Measurements from ENCODE around the gene IFNGR1. TPM values are rescaled to one million over a fixed set of nuclear protein-coding genes. Genes with fewer than 3 reads are reported as not detected.

Gene IFNGR1
- total and polyA plus RNA-seq, 8 donors: 14.1 to 65.5 (median 22.6) TPM

- Histone ChIP-seq H3K36me3 (no peaks in the 10 kb centered on the region), H3K4me1 (no peaks in the 10 kb centered on the region), H3K27me3 (no peaks in the 10 kb centered on the region), H3K27ac (no peak overlapping the region), H3K4me3 (no peak overlapping the region), H3K9me3 (no peaks in the 10 kb centered on the region)
- DNase-seq (no peak), FAIRE-seq (no peak), ATAC-seq (peak in 2 of 4 donors; percentile 32 to 50)
- intact Hi-C loops (cut with DNase I): no loop called here
- 67 to 72% methylated on average over 8 of the region's 8 CpGs for WGBS, 2 donors
- no peak for TF ChIP-seq CTCF (IDR thresholded peaks at IDR 0.05)
These were observed 52.7 kb downstream of the IFNGR1 start for GRCh38 chr6:137166247-137167098.

- DNase-seq (peak; percentile 27 to 72 (median 58)), FAIRE-seq (no peak), ATAC-seq (peak; percentile 75 to 91 (median 82))
- no peaks in the 10 kb centered on the region for H3K4me1 ChIP-seq
- no peaks in the 10 kb centered on the region for H3K36me3 ChIP-seq
- peak in 2 of 4 donors; percentile 31 to 41 for TF ChIP-seq CTCF (IDR thresholded peaks at IDR 0.05)
- H3K27ac ChIP-seq: no peak overlapping the region
- intact Hi-C loops (cut with DNase I): no loop called here
- no peaks in the 10 kb centered on the region for H3K9me3 ChIP-seq
- no peaks in the 10 kb centered on the region for H3K27me3 ChIP-seq
- 64 to 67% methylated on average over 9 of the region's 9 CpGs for WGBS, 2 donors
- H3K4me3 ChIP-seq: no peak overlapping the region
These were observed 53.6 kb downstream of the IFNGR1 start for GRCh38 chr6:137165375-137166246.

GRCh38 chr6:137163732-137164318, 55.4 kb downstream of the IFNGR1 start:
- H3K27me3 ChIP-seq: no peaks in the 10 kb centered on the region
- WGBS, 2 donors: 89 to 97% methylated on average over 12 of the region's 12 CpGs
- no peak for DNase-seq
- no peak for TF ChIP-seq CTCF (IDR thresholded peaks at IDR 0.05)
- no peaks in the 10 kb centered on the region for H3K4me1 ChIP-seq
- FAIRE-seq: no peak
- H3K9me3 ChIP-seq: no peaks in the 10 kb centered on the region
- H3K4me3 ChIP-seq: no peak overlapping the region
- H3K27ac ChIP-seq: no peak overlapping the region
- no peak for ATAC-seq
- H3K36me3 ChIP-seq: no peaks in the 10 kb centered on the region
- intact Hi-C loops (cut with DNase I): no loop called here

- 75 to 83% methylated on average over 3 of the region's 3 CpGs for WGBS, 2 donors
- H3K27ac ChIP-seq: no peak overlapping the region
- intact Hi-C loops (cut with DNase I): no loop called here
- no peaks in the 10 kb centered on the region for H3K36me3 ChIP-seq
- FAIRE-seq (no peak), ATAC-seq (no peak), DNase-seq (no peak)
- H3K4me1 ChIP-seq: no peaks in the 10 kb centered on the region
- H3K4me3 ChIP-seq: no peak overlapping the region
- TF ChIP-seq CTCF (IDR thresholded peaks at IDR 0.05): no peak
- H3K27me3 ChIP-seq: no peaks in the 10 kb centered on the region
- no peaks in the 10 kb centered on the region for H3K9me3 ChIP-seq
These were observed 56.4 kb downstream of the IFNGR1 start for GRCh38 chr6:137162692-137163306.
